ENCODE data around the gene KRT71.

Gene KRT71

GRCh38 chr12:52517888-52518287, 35.1 kb downstream of the KRT71 start:
- Histone ChIP-seq H3K4me3 (ENCODE audit: low read depth, low read length, poor library complexity, severe bottlenecking) (no peak overlapping the region), H3K27ac (ENCODE audit: low read depth, low read length, poor library complexity, severe bottlenecking) (no peak overlapping the region), H3K79me2 (ENCODE audit: insufficient read depth, low read length) (no peaks in the 10 kb centered on the region), H2AFZ (ENCODE audit: low read length) (no peak overlapping the region), H3K9me2 (ENCODE audit: low read depth, low read length) (no peaks in the 10 kb centered on the region), H3K4me2 (ENCODE audit: low read length) (no peak overlapping the region), H3K4me1 (ENCODE audit: insufficient read depth, low read length, severe bottlenecking) (no peaks in the 10 kb centered on the region), H3K9ac (ENCODE audit: low read length) (no peak overlapping the region), H3K36me3 (ENCODE audit: insufficient read depth, low read length) (no peaks in the 10 kb centered on the region), H3F3A (ENCODE audit: insufficient read depth, low read length) (no peaks in the 10 kb centered on the region), H3K9me3 (ENCODE audit: low read length) (no peaks in the 10 kb centered on the region), H4K20me1 (ENCODE audit: insufficient read depth, low read length) (no peaks in the 10 kb centered on the region), H3K27me3 (ENCODE audit: insufficient read depth, low read length) (no peaks in the 10 kb centered on the region)
- TF ChIP-seq EZH2 (IDR thresholded peaks at IDR 0.05; ENCODE audit: borderline replicate concordance, low read length) = no peak
- TF ChIP-seq CTCF (IDR thresholded peaks at IDR 0.05; ENCODE audit: low read length) = no peak

GRCh38 chr12:52517005-52517835, 35.7 kb downstream of the KRT71 start:
- H3K9me3 ChIP-seq (ENCODE audit: low read length) = no peaks in the 10 kb centered on the region
- TF ChIP-seq CTCF (IDR thresholded peaks at IDR 0.05; ENCODE audit: low read length) (no peak), EZH2 (IDR thresholded peaks at IDR 0.05; ENCODE audit: borderline replicate concordance, low read length) (no peak)
- no peak overlapping the region for H3K9ac ChIP-seq (ENCODE audit: low read length)
- no peak overlapping the region for H3K4me2 ChIP-seq (ENCODE audit: low read length)
- H4K20me1 ChIP-seq (ENCODE audit: insufficient read depth, low read length) = no peaks in the 10 kb centered on the region
- no peaks in the 10 kb centered on the region for H3F3A ChIP-seq (ENCODE audit: insufficient read depth, low read length)
- no peaks in the 10 kb centered on the region for H3K4me1 ChIP-seq (ENCODE audit: insufficient read depth, low read length, severe bottlenecking)
- no peak overlapping the region for H3K27ac ChIP-seq (ENCODE audit: low read depth, low read length, poor library complexity, severe bottlenecking)
- H2AFZ ChIP-seq (ENCODE audit: low read length) = no peak overlapping the region
- no peak overlapping the region for H3K4me3 ChIP-seq (ENCODE audit: low read depth, low read length, poor library complexity, severe bottlenecking)
- no peaks in the 10 kb centered on the region for H3K27me3 ChIP-seq (ENCODE audit: insufficient read depth, low read length)
- no peaks in the 10 kb centered on the region for H3K36me3 ChIP-seq (ENCODE audit: insufficient read depth, low read length)
- no peaks in the 10 kb centered on the region for H3K79me2 ChIP-seq (ENCODE audit: insufficient read depth, low read length)
- H3K9me2 ChIP-seq (ENCODE audit: low read depth, low read length) = no peaks in the 10 kb centered on the region

GRCh38 chr12:52515927-52516831, 36.8 kb downstream of the KRT71 start:
- no peaks in the 10 kb centered on the region for H3F3A ChIP-seq (ENCODE audit: insufficient read depth, low read length)
- no peaks in the 10 kb centered on the region for H3K79me2 ChIP-seq (ENCODE audit: insufficient read depth, low read length)
- no peaks in the 10 kb centered on the region for H3K9me2 ChIP-seq (ENCODE audit: low read depth, low read length)
- H3K27me3 ChIP-seq (ENCODE audit: insufficient read depth, low read length) = no peaks in the 10 kb centered on the region
- TF ChIP-seq CTCF (IDR thresholded peaks at IDR 0.05; ENCODE audit: low read length) (no peak), EZH2 (IDR thresholded peaks at IDR 0.05; ENCODE audit: borderline replicate concordance, low read length) (no peak)
- H3K9ac ChIP-seq (ENCODE audit: low read length) = no peak overlapping the region
- no peaks in the 10 kb centered on the region for H3K4me1 ChIP-seq (ENCODE audit: insufficient read depth, low read length, severe bottlenecking)
- no peak overlapping the region for H2AFZ ChIP-seq (ENCODE audit: low read length)
- no peaks in the 10 kb centered on the region for H4K20me1 ChIP-seq (ENCODE audit: insufficient read depth, low read length)
- no peaks in the 10 kb centered on the region for H3K36me3 ChIP-seq (ENCODE audit: insufficient read depth, low read length)
- H3K4me3 ChIP-seq (ENCODE audit: low read depth, low read length, poor library complexity, severe bottlenecking) = no peak overlapping the region
- H3K4me2 ChIP-seq (ENCODE audit: low read length) = no peak overlapping the region
- no peaks in the 10 kb centered on the region for H3K9me3 ChIP-seq (ENCODE audit: low read length)
- no peak overlapping the region for H3K27ac ChIP-seq (ENCODE audit: low read depth, low read length, poor library complexity, severe bottlenecking)

Measured in OCI-LY1 (cell line).